CD4-positive, alpha-beta T cell treated with Interleukin-15 for 4 hours (primary cell): ENCODE data around the gene MUCL3.
"Not testable (repeated sequence)": the region's sequence is repeated elsewhere in the genome, so short reads cannot be mapped to it uniquely, and the experiment has no call there.

Source experiments
- DNase-seq: peaks from one replicate; pipeline ENCODE4 v3.0.0-alpha.2; 2020; ENCODE audit warnings: low spot score

Gene MUCL3

GRCh38 chr6:30939473-30939872 is 1.3 kb upstream of the MUCL3 start:
- no peak for DNase-seq

- DNase-seq = no peak
Observed at GRCh38 chr6:30942338-30943060, 1.7 kb downstream of the MUCL3 start.

GRCh38 chr6:30944051-30944450 is 3.3 kb downstream of the MUCL3 start:
- DNase-seq = no peak

DNA sequence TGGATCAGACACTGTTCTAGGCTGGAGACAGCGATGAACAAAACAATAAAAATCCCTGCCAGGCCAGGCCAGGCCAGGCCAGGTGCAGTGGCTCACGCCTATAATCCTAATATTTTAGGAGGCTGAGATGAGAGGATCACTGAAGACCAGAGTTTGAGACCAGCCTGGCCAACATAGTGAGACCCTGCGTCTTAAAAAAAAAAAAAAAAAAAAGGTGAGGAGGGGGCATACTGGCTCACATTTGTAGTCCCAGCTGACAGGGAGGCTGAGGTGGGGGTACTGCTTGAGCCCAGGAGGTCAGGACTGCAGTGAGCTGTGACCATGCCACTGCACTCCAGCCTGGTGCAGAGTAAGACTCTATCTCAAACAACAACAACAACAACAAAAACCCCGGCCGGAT is 4.5 kb downstream of the MUCL3 start:
- no peak for DNase-seq

DNA sequence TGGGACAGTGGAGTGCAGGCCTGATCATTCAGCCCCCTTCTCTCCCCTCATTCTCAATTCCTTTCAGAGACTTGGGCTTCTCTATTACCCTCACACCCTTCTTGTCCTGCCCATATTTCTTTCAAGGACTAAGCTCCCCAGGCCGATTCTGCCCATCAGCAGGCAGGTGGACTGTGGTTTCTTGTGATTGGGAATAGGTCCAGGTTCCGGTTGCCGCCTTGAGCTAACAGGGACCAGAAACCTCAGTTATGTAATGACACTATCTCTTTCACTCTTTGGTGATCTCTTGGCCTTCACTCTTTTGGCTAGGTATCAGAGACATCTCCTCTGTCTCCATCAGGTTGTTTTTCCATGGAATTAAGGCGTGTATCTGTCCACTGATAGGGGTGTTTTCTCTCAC is 6.5 kb downstream of the MUCL3 start:
- DNase-seq = no peak

- DNase-seq = no peak
Observed at GRCh38 chr6:30948811-30949210, 8.0 kb downstream of the MUCL3 start.

GRCh38 chr6:30951907-30952469 is 11.2 kb downstream of the MUCL3 start:
- no peak for DNase-seq

- no peak for DNase-seq
Observed at GRCh38 chr6:30954631-30955366, 14.0 kb downstream of the MUCL3 start.

GRCh38 chr6:30955367-30956042 is 14.7 kb downstream of the MUCL3 start:
- peak; percentile 67 for DNase-seq

DNA sequence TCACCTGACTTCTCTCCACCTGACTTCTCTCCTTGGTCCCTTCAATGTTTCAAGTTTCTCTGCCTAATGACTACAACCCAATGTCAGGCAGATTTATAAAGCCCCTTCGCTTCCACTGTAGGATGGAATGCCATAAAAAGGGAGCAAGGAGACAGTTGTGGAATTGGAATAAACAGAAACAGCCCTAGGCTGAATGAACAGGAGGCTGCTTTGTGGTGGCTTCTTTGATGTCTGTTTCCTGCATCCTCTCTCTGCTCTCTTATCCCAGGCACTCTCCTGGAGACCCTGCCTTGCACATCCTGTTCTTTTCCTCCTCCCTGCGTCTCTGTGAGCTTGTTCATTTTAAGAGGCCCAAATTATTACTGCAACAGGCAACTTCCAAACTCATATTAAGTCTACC is 16.9 kb downstream of the MUCL3 start:
- no peak for DNase-seq

DNA sequence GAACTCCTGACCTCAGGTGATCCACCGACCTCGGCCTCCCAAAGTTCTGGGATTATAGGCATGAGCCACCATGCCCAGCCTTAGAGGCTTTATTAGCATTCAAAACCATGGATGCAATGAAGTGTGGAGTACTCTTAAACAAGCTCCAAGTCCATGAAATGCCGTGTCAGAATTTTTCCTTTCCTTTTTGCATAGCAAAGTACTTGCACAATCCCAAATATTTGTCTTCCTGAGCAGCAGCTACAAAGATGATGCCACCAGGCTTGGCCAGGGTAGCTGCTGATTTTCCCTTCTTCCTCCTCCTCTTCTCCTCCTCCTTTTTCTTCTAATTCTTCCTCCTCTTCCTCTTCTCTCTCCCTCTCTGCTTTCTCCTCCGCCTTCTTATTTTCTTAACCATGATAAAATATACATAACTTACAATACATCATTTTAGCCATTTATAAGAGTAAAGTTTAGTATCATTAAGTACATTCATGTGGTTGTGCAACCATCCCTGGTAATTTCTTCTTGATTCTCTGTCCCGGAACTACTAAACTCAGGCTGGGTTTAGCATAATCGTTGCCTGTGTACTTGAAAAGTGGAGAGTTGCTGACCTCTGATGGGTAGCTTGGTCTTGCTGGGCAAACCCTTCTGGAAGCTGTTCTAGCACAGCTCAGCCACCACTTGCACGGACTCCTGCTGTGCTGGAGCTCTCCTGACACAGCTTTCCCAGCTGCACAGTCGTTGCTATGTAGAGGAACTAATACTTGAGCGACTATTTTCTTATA is 20.3 kb downstream of the MUCL3 start:
- DNase-seq = no peak

- DNase-seq = no peak
Observed at GRCh38 chr6:30962716-30963115, 21.9 kb downstream of the MUCL3 start.

DNA sequence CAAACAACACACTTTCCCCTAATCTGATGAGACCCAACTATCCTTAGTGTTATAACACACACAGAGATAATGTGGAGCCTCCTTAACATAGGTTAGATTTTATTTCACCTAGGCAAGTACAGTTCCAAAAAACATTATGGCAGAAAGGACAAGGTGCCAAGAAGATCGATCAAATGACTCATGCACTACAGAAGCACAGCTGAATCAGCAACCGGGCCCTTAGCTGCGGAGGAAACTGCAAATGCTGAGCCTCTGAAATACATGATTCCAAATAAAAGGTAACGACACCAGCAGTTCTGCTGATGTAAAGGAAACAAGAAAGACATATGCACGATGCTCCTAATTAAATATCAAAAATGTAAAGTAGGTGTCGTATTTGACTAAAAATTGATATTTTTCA is 22.9 kb downstream of the MUCL3 start:
- DNase-seq = no peak

DNA sequence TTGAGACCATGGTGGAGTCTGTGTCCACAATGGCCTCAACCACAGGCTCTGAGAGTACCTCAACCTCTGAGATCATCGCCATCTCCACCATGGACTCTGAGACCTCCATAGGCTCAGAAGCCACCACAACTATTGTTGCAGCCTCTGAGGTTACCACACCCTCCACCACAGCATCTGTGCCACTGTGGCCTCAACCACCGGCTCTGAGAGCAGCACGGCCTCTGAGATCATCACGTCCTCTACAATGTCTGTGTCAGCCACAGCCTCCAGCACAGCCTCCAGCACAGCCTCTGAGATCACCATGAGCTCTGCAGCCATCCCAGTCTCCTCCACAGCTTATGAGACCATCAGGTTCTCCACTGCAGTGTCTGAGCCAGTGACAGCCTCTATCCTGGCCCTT is 23.3 kb downstream of the MUCL3 start:
- DNase-seq = peak; percentile 28

GRCh38 chr6:30965140-30965601 is 24.4 kb downstream of the MUCL3 start:
- DNase-seq = no peak

- DNase-seq = no peak
Observed at GRCh38 chr6:30966154-30966553, 25.4 kb downstream of the MUCL3 start.

GRCh38 chr6:30969171-30969570 is 28.4 kb downstream of the MUCL3 start:
- not testable (repeated sequence) for DNase-seq

DNA sequence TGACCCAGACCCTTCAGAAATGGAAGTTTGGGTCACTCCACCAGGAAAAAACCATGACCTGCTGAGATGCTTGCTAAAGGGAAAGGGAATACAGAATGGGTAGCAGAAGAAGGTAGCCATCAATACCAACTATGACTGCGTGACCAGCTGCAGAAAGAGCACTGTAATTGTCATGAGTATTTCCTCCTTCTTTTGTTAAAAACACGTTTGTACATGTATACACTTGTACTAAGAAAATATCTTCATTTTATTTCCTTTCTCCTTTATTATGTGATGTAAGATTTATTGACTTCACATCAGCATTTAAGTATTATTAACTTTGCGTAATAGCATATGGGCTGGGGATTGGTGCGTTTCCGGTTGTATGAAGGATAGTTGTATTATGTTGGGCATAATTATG is 30.2 kb downstream of the MUCL3 start:
- no peak for DNase-seq

DNA sequence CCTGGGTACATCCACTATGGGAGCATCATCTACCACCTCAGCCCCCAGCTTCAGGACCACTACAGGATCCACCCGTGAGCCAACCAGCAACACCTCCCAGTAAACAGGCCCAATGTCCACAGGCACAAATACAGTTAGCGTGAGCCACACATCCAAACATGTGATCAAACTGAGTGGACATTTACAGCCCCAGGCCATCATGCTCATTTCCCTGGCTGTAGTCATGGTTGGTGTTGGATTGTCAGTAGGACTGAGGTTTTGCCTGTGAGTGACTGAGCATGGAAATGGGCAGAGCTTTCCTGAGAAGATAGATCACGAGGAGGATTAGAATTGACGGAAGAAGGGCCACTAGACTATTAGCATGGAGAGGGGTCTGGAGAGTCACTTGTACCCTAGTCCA is 32.0 kb downstream of the MUCL3 start:
- DNase-seq = no peak

DNA sequence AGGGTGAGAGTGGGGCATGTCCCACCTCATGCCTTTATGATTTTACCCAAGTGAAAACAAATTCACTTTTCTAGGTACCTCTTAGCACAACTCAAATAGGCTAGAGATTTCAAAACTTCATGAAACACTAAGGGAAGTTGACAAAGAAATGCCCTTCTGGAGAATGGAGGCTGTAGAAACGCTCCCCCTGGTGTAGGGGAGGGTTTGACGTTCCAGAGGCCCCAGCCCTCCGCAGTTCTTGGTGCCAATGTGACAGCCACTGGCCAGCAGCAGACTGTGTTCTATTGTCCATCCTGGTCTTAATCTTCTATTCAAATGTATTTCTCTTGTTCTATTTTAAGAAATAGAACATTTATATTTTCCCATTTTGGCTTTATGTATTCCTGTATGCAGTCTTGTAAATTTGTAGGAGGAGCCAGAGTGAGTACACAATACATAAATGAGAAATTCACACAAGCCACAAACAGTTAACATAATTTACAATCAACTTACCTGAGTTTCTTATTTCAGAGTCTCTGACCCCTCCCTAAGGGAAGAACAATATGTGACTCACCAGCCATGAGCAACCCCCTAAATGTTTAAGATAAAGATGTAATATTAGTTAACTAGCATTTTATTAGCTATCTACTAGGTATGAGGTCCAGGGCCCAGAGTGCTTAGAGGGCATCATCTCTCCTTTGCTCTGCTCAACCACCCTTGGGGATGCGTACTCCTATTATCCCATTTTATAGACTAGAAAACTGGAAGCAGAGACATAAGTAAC is 33.9 kb downstream of the MUCL3 start:
- DNase-seq = no peak

DNA sequence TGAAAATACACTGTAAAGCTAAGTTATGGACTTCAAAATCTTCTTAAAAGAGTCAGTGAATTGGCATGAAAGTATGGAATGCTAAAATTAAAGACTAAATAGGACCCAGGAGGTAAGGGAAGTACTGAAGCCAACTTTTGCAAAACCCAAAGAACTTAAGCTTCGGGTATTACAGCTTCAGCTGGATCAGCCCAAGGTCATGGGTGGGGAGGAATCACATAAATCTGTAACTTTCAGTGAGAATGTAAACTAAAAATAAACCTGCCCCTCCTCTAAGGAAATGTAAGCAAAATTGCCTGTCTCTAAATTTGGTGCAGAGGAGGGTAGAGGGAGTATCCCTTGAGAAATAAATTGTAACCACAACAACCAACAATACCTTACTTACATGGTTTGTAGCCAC is 38.4 kb downstream of the MUCL3 start:
- no peak for DNase-seq
